ENCODE measurements around the gene ANAPC15.

ANAPC15 gene

GRCh38 chr11:72085621-72086351 lies 26.7 kb downstream of the ANAPC15 start:
- no peak for DNase-seq (ENCODE audit: low read depth in 2 of 2)

GRCh38 chr11:72084965-72085364 lies 27.5 kb downstream of the ANAPC15 start:
- no peak for DNase-seq (ENCODE audit: low read depth in 2 of 2)

GRCh38 chr11:72084076-72084475 lies 28.4 kb downstream of the ANAPC15 start:
- DNase-seq (ENCODE audit: low read depth in 2 of 2): no peak

- DNase-seq (ENCODE audit: low read depth in 2 of 2): no peak
Measured at GRCh38 chr11:72083414-72083813, 29.1 kb downstream of the ANAPC15 start.

- DNase-seq (ENCODE audit: low read depth in 2 of 2): no peak
Measured at GRCh38 chr11:72081821-72082453, 30.6 kb downstream of the ANAPC15 start.

- no peak for DNase-seq (ENCODE audit: low read depth in 2 of 2)
Measured at GRCh38 chr11:72081184-72081644, 31.3 kb downstream of the ANAPC15 start.

GRCh38 chr11:72080326-72081183 lies 31.9 kb downstream of the ANAPC15 start, which contains the start of the genes LRRC51 and NUMA1:
LRRC51 (plus strand) TSS chr11:72080850; CDS start chr11:72089084, 8,234 bp downstream.
NUMA1 (minus strand) TSS chr11:72080542; CDS start chr11:72035943, 44,599 bp downstream.
- DNase-seq (ENCODE audit: low read depth in 2 of 2): peak; percentile 97 to 98

- DNase-seq (ENCODE audit: low read depth in 2 of 2): no peak
Measured at GRCh38 chr11:72079819-72080325, 32.6 kb downstream of the ANAPC15 start.

GRCh38 chr11:72078477-72078876 lies 34.0 kb downstream of the ANAPC15 start:
- no peak for DNase-seq (ENCODE audit: low read depth in 2 of 2)

- no peak for DNase-seq (ENCODE audit: low read depth in 2 of 2)
Measured at GRCh38 chr11:72075756-72076155, 36.7 kb downstream of the ANAPC15 start.

GRCh38 chr11:72075109-72075508 lies 37.4 kb downstream of the ANAPC15 start:
- DNase-seq (ENCODE audit: low read depth in 2 of 2): no peak

- no peak for DNase-seq (ENCODE audit: low read depth in 2 of 2)
Measured at GRCh38 chr11:72072348-72072747, 40.1 kb downstream of the ANAPC15 start.

- DNase-seq (ENCODE audit: low read depth in 2 of 2): no peak
Measured at GRCh38 chr11:72070491-72070890, 42.0 kb downstream of the ANAPC15 start.

- no peak for DNase-seq (ENCODE audit: low read depth in 2 of 2)
Measured at GRCh38 chr11:72069787-72070251, 42.7 kb downstream of the ANAPC15 start.

GRCh38 chr11:72069200-72069599 lies 43.3 kb downstream of the ANAPC15 start:
- DNase-seq (ENCODE audit: low read depth in 2 of 2): no peak

GRCh38 chr11:72067676-72068075 lies 44.8 kb downstream of the ANAPC15 start:
- DNase-seq (ENCODE audit: low read depth in 2 of 2): no peak

GRCh38 chr11:72067266-72067665 lies 45.2 kb downstream of the ANAPC15 start:
- DNase-seq (ENCODE audit: low read depth in 2 of 2): no peak

- no peak for DNase-seq (ENCODE audit: low read depth in 2 of 2)
Measured at GRCh38 chr11:72066855-72067254, 45.6 kb downstream of the ANAPC15 start.

- DNase-seq (ENCODE audit: low read depth in 2 of 2): no peak
Measured at GRCh38 chr11:72061739-72062396, 50.6 kb downstream of the ANAPC15 start.
